Activated naive CD8-positive, alpha-beta T cell treated with anti-CD3 and anti-CD28 coated beads, Interleukin-2, amount 50 U/mL, for 16 hours (primary cell): ENCODE results near the gene PDZRN4.
"Not testable (repeated sequence)": the region's sequence is repeated elsewhere in the genome, so short reads cannot be mapped to it uniquely, and the experiment has no call there.

Experiments
- DNase-seq: peaks from one replicate; pipeline ENCODE4 v3.0.0-alpha.2; 2020; ENCODE audit warnings: low read depth, low spot score

Gene PDZRN4

DNA sequence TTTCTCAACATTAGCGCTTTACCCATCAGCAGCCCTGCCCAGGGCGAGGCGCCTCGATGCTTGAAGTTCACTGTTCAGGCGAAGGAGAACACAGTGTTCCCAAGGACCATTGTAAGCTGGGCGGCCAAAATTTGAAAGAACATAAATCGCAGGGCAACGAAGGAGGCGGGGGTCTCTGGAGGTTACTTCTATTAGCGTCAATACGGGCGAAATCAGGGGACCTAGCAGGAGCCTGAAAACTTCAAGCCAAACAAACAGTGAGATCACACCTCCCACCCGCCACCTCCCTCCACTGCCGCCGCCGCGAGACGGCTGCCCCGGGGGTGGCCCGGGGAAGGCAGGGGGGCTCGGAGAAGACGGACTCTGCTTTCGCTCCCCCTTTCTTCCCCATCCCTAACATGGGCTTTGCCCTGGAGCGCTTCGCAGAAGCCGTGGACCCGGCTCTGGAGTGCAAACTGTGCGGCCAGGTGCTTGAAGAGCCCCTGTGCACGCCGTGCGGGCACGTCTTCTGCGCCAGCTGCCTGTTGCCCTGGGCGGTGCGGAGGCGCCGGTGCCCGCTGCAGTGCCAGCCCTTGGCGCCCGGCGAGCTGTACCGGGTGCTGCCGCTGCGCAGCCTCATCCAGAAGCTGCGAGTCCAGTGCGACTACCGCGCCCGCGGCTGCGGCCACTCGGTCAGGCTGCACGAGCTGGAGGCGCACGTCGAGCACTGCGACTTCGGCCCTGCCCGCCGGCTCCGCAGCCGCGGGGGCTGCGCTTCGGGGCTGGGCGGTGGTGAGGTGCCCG is at the start of gene PDZRN4:
Gene PDZRN4 (plus strand): TSS at position 263 of the 783 bp plus-strand sequence.
- no peak for DNase-seq

DNA sequence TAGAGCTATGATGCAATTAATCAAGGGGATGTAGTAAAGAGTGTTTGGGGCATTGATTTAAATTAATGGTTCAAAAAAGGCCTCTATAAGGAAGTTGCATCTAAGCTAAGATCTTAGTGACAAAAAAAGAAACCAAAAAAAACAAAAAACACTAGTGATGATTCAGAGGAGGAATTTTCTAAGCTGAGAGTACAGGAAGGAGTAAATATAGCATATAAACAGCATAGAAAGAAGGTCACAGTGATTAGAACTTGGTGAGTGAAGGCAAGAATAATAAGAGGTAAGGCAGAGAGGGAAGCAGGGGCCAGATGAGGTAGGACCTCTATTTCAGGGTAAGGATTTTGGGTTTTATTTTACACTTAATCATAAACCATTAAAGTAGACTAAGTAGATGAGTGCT is 48.0 kb upstream of the PDZRN4 start:
- DNase-seq = no peak

DNA sequence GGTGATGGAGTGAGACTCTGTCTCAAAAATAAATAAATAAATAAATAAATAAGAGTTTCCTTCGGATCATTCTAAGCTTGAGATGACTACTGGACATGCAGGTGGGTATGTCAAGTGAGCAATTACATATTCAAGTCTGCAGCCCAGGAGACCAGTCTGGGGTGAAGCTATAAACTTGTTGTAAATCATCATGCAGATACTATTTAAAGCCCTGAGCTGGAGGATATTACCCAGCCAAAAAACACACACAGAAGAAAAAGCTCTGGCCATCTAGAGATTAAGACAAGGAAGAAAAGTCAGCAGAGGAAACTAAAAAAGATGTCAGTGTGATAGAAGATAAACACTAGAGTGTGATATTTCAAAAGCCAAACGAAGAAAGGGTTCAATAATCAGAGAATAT is 47.0 kb upstream of the PDZRN4 start:
- no peak for DNase-seq

DNA sequence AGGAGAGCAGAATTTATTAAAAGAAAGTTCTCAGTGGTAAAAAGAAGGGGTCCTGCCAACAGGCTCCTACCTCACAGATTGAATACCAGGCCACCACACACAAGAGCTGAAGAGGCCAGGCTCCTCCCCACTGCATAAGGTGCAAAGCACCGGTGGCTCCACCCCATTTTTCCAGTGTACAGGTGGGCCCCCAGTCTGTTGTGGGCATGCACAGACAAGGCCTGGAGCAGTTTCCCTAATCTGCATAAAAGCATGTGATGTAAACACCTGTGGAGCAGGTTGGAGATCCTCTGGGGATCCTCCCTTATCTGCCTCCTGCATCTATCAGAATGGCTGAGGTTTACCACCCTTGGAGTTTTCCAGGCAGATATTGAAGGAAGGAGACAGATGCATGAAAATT is 45.7 kb upstream of the PDZRN4 start:
- no peak for DNase-seq

DNA sequence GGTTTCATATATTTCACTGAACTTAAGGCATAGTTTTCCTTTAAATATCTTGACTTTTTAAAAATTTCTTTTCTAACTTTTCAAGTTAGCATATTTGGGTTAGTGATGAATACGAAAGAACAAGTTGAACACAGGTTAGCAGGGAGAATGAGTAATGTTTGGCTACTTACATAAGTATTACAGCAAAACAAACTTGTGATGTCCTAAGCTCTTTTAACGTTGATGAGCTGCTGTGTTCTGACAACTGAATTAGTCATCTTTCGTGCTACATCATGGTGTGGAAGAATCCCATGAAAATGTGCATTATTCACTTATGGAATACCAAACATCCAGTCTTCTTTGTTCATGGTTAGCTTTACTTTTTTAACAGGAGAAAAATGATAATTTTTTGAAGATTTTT is 36.3 kb upstream of the PDZRN4 start:
- DNase-seq = no peak

DNA sequence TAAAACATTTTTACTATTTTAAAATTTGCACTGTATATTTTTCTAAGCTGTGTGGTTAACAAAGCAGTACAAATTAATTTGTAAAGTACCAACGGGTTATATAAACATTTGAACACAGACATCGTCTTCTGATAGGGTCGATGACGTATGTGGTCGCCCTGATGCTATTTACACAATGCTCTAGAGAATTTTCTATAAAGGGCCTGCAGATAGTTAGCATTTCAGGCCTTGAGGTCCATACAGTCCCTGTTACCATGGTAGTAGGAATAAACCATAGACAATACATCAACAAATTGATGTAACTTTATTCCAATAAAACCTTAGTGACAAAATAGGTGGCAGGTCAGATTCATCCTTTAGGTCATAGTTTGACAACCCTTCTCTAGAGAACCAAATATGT is 25.7 kb upstream of the PDZRN4 start:
- no peak for DNase-seq

DNA sequence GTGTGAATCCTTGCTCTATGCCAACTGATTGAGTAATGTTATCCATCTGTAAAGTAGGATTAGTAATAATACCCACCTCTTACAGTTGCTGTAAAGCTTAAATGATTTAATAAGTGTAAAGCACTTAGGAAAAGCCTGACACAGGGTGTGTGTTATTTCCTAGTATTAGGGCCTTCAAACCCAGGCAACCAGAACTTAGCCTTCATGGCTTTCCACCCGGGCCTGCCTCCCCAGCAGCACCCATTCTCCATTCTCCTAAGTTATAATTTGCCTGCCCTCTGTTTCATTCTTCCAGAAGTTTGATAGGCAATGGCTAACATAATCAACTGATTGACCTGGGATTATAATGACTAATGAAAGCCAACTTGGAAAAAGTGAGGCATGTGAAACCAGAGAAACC is 20.4 kb upstream of the PDZRN4 start:
- DNase-seq = no peak

DNA sequence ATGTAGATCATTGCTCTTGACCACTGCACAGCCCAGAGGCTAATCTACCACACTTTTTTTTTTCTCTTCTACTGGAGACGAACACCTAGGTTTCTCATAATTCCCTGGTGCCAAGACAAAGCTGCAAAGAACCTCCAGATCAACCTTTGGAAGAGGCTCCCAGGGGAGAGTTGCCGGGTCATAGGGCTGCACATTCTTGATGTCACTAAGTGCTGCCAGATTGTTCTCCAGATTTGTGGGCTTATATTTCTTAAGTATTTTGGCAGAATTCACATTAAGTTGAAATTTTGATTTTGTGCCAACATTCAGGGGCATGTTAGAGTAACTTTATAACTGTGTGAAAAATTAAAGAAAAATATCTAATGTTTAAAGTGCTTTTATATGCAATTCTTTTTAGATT is 13.5 kb upstream of the PDZRN4 start:
- no peak for DNase-seq

DNA sequence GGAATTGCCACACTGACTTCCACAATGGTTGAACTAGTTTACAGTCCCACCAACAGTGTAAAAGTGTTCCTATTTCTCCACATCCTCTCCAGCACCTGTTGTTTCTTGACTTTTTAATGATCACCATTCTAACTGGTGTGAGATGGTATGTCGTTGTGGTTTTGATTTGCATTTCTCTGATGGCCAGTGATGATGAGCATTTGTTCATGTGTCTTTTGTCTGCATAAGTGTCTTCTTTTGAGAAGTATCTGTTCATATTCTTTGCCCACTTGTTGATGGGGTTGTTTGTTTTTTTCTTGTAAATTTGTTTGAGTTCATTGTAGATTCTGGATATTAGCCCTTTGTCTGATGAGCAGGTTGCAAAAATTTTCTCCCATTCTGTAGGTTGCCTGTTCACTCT is 8.6 kb upstream of the PDZRN4 start:
- not testable (repeated sequence) for DNase-seq

DNA sequence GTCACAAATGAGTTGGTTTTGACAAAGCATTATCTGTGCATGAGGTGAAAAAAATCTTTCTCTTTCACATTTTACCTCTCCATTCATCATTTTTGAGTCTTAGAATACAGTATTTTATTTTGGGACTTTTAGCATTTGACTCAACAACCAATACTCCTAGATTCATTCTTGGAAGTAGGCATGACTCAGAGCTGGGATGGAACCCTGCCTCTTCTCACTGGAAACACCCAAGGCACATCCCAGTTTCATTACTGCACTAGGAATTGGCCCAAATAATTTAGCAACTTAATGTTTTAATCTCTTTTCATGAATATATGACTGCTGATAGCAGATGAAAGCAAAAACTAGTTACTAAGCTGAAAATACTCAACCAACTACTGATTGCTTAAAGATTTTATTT is 3.3 kb upstream of the PDZRN4 start:
- DNase-seq = no peak

DNA sequence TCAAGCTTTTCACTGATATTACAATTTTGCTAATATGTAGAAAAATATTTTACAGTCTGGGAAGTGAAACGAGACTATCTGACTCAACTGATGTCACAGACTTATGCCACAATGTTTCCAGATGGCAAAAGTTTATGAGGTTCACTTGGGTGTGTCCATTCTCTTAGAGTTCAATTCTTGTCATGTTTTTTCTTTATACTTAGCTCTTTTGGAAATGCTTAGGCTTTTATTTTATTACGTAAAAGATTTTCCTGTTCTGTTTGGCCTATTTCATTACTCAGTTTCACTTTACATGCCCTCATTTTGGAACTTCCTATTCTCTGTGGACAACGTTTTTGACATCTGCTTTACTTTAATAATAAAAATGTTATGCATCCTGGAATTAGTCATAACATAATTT is 2.1 kb upstream of the PDZRN4 start:
- DNase-seq = no peak

DNA sequence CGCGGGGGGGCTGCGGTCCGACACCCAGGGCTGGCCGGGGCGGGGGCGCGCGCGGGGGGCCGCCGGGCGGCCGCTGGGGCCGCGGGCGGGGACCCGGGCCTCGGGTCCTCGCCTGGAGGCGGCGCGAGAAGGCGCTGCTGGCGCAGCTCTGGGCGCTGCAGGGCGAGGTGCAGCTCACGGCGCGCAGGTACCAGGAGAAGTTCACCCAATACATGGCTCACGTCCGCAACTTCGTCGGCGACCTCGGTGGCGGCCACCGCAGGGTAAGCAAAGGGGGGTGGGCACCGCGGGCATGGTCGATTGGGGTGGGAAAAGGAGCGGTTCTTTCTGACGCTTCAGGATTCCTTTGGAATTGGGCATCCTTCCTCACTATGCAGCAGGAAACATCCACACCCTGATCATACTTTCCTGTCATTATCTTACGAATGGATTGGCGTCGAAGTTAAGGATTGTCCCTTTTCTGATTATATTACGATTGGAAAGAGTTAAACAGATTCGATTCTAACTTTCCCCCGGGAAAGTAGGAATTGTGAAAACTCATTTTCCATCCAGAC is 798 bp downstream of the PDZRN4 start:
- DNase-seq = no peak

DNA sequence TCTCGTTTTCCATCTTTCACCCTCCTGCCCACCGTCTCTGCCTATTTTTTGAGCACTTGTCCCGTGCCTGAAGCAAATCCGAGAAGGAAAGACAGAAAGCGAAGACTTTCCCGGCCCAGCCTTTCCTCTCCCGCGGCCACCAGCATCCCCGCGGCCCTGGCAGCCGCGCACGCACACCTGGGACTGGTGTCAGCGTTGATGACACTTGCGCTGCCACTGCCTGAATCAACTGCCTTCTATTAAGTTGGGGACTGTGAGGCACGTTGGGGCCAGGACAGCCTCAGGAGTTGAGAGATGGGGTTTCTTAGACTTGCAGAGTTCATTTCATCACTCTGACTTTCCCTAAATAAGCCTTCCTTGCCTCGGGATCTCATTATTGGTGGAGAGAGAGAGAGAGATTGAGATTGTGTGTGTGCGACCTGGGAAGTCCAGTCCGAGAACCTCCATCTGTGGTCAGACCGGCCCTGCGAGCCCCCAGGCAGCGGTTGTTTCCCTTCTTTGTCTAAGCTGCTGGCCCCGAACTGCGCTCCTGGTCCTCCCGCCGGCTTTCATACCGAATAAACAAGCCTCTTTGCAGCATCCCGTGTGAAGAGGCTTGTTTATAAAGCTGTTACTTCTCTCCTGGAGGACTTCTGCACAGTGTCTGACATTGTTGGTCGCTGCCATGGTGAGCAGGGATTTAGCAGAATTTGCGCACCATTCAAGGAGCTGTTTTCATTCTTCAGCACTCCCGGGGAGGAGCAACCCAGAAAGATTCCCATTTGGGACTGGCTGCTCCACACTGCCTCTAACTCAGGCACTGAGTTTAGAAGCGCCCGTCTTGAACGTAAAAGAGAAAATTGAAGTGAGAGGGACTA is 1.5 kb downstream of the PDZRN4 start:
- no peak for DNase-seq

DNA sequence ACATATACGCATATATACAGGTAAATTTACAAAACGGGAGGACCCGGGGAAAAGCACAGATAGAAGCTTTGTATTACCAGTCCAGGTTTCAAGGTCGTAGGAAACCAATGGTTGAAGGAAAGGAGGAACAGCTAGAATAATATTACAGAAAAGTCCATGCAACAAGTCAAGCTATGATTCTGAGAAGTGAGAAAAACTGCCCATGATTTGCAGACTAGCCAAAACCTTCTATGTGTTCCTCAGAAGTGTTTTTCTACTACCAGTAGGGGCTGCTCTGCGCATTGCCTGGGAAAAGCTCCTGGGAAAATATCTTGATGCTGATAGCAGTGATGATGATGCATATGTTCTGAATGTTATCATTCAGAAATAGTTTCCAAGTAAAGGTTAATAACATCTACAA is 2.2 kb downstream of the PDZRN4 start:
- DNase-seq = no peak

DNA sequence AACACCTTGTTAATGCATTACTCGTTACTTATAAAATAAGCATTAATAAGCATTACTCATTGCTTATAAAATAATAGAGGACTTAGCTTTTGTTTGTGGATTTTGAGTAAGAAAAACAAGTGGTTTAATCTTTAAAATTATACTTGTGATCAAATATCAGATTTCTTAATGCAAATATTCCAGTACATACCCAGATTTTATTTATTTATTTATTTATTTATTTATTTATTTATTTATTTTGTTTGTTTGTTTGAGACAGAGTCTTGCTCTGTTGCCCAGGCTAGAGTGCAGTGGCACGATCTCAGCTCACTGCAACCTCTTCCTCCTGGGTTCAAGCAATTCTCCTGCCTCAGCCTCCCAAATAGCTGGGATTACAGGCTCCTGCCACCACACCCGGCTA is 3.4 kb downstream of the PDZRN4 start:
- DNase-seq = not testable (repeated sequence)

DNA sequence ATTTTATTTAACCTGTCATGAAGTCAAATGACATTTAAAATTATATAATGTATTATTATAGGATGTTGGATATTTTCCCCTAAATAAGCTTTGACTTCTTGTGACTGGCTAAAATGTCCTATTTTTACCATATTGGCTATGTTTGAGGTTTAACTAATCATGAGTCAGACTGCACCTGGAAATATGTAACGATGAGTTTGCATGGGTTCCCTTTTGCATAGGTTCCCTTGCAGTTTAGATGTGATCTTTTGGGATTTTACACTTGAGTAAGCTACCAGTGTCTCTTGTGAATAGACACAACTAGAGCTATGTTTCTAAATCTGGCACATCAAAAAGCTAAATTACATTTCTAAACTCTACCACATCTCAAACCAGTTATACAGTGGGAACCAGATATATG is 5.2 kb downstream of the PDZRN4 start:
- DNase-seq = no peak

DNA sequence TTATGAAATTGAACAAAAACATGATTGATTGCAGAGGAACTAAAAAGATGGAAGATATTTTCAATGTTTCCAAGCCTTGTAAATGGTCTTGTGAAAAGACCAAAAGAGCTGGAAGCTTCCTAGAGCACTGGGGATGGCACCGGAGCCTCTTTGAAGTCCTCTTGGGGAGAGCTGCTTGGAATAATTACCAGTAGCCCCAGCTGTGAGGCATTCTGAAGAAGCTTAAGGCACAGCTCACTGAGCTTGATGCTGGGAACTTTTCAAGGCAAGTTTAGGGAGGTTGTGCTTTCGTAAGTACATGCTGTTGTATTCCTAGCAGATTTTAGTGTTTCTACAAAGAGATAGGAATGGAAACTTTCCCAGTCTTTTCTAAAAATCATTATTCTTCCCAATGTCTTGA is 13.9 kb downstream of the PDZRN4 start:
- no peak for DNase-seq

DNA sequence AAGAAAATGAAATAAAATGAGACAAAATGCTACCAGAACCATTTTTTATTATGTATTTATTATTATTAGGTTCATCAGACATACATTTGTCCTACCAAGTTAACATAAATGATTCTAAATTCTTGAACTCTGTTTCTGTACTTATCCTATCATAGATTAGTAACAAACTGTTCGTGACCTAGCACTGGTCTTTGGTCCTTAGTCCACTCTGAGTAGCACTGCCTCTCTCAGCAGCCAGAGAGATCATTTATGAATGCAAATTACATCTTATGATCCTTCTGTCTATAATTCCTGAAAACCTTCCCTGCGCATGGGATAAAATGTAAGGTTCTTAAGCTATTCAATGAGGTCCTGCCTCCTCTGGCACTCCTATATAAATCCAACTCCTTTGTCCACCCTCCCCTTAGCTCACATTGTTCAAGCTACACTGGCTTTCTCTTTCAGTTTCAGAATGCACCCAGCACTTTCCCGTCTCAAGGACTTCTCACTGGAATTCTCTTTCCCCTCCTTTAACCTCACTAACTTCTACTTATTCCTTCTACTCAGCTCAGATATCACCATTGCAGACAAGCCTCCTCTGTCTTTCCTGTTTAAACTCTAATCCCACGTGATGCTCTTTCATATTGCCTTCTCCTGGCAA is 17.1 kb downstream of the PDZRN4 start:
- DNase-seq = no peak

DNA sequence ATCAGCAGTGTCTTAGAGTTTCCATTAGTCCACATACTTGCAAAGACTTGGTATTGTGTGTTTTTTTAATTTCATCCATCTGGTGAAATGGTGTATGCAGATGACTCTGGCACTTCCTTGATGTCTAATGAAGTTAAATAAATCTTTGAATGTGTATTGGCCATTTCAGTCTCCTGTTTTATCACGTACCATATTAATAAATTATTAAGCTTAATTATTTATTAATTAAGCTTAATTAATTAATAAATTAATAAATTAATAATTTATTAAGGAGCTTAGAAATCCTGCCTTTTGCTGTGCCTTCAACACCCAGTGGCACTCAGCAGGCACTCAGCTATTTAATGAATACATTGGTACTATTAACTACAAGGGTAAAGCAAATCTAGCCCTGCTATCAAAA is 18.2 kb downstream of the PDZRN4 start:
- DNase-seq = no peak

DNA sequence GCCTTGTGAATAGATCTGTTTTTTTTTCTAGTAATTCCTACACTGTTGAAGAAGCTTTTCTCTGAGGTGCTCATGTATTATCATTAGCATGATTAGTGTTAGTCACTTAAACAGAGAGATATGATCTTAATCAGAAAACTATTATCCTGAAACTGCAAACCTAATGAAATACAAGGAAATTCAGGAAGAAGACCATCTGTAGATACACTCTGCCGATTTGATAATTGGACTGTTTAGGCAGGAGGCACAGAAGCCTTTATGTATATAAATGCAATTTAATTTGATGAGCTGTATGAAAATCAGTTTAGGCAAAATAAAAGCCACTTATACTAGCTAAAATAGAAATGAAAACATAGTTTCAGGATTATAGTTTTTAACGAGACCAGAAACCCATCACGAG is 23.3 kb downstream of the PDZRN4 start:
- no peak for DNase-seq

DNA sequence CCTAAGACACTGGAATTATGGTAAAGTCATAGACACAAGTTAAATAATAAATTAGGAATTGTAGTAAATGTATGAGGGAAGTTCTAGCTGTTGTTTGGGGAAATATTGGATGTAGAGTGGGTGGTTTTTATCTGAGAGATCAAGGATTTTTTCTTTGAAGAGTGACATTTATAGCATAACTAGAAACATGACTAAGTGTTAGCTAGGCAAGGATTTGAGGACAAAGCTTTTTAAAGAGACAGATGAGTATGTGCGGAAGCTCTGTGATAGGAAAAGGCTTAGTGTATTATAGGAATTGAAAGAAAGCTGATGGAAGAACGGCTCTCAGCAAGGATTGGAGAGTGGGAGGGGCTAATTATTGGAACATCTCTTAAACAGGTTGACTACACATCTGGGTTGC is 24.5 kb downstream of the PDZRN4 start:
- no peak for DNase-seq

DNA sequence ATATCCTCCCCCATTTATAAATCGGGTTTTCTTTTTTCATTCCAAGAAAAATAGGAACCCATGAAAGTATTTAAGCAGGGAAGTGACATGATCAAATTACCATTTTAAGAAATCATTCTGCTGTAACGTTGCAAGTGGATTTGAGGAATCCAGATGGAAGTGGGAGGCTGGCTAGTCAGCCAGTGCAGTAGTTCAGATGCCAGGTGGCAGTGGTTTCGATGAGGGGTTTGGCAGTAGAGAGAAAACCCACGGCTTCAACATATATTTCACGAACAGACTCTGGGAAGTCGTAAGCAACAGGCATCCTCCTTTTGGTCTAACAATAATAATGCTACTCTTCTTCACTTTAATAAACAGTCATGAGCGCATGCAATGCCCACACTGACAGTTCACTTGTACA is 25.0 kb downstream of the PDZRN4 start:
- DNase-seq = no peak
